A549 treated with Mapracorat at 1 μM for 4 hours (cell line): ENCODE results near the gene ERCC1. TPM values are rescaled to one million over a fixed set of nuclear protein-coding genes. Genes with fewer than 3 reads are reported as not detected.

Experiments used
- total RNA-seq: library from RNA; stranded (reverse); fragments of 200-300 nt; extraction: Qiagen RNA extraction; gene quantifications from 5 replicates; pipeline ENCODE4 v1.2.3, GENCODE V29; 2022

ERCC1 gene
- 146 to 172 TPM (median 160 TPM) in 5 replicates for total RNA-seq

GRCh38 chr19:45423589-45424190 is at the start of gene ERCC1:
ERCC1 (minus strand) TSS chr19:45423917; CDS start chr19:45423374, 543 bp downstream.

DNA sequence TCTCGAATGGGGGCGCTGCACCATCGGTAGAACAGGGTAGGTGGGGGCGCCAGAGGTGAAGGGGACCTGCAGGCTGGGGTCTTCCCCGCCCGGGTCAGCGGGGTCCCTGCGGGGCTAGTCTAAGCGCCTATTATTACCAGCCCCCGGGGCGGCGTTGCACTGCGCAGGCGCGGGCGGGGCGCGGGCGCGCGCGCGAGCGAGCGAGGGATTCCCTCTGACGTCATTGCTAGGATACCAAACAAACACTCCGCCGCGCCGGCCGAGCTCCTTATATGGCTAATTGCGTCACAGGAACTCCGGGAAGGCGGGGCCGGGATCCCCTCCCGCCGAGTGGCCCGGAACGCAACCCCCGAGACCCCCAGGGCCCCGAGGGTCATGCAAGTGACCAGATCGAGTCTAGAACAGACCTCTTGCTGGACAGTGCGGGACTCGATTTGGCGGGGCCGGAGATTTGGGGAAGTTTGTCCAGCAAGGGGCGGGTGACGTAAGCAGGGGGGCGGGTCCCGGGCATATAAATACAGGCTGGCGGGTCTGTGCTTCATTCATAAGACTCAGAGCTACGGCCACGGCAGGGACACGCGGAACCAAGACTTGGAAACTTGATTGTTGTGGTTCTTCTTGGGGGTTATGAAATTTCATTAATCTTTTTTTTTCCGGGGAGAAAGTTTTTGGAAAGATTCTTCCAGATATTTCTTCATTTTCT is 43.9 kb upstream of the ERCC1 start, which contains the start of gene FOSB:
TSS of gene FOSB (plus strand) at position 541 of the 703 bp plus-strand sequence. CDS start 591 bp downstream, outside the sequence.

GRCh38 chr19:45406226-45407090 is 17.3 kb downstream of the ERCC1 start, which contains the start of gene POLR1G:
POLR1G (plus strand) TSS chr19:45406644; CDS start chr19:45406697, 53 bp downstream.

GRCh38 chr19:45404557-45405434 is 18.9 kb downstream of the ERCC1 start, which contains the start of gene PPP1R13L:
PPP1R13L (minus strand) TSS chr19:45405069; CDS start chr19:45398318, 6,751 bp downstream.

GRCh38 chr19:45370410-45371204 is 53.1 kb downstream of the ERCC1 start, which contains the start of gene ERCC2:
ERCC2 (minus strand) TSS chr19:45370573; CDS start chr19:45370540, 33 bp downstream.

Other genes starting within 250 kb of the ERCC1 start
- gene TRAPPC6A, start 245.7 kb downstream of the ERCC1 start, total RNA-seq = 35.3 to 49.4 TPM (median 42.2 TPM) in 5 replicates
- gene BLOC1S3, start 245.1 kb downstream of the ERCC1 start, total RNA-seq = 20.2 to 27.5 TPM (median 25.3 TPM) in 5 replicates
- gene EXOC3L2, start 178.5 kb downstream of the ERCC1 start, total RNA-seq = 1.5 to 1.8 TPM (median 1.6 TPM) in 5 replicates
- 5.9 to 10.0 TPM (median 8.0 TPM) in 5 replicates for gene MARK4, start 172.6 kb downstream of the ERCC1 start, total RNA-seq
- not detected in 5 replicates for gene CKM, start 101.0 kb downstream of the ERCC1 start, total RNA-seq
- gene KLC3, start 83.2 kb downstream of the ERCC1 start, total RNA-seq = 0.91 to 1.4 TPM (median 1.1 TPM) in 5 replicates
- 11.7 to 13.6 TPM (median 12.9 TPM) in 5 replicates for gene ERCC2, start 53.3 kb downstream of the ERCC1 start, total RNA-seq
- gene PPP1R13L, start 18.8 kb downstream of the ERCC1 start, total RNA-seq = 32.7 to 42.5 TPM (median 39.9 TPM) in 5 replicates
- 43.6 to 52.2 TPM (median 46.4 TPM) in 5 replicates for gene POLR1G, start 17.3 kb downstream of the ERCC1 start, total RNA-seq
- gene FOSB, start 44.1 kb upstream of the ERCC1 start, total RNA-seq = 12.2 to 18.7 TPM (median 15.8 TPM) in 5 replicates
- gene RTN2, start 73.1 kb upstream of the ERCC1 start, total RNA-seq = 11.5 to 16.1 TPM (median 12.5 TPM) in 5 replicates
- gene PPM1N, start 74.5 kb upstream of the ERCC1 start, total RNA-seq = 7.1 to 10.4 TPM (median 8.1 TPM) in 5 replicates
- gene VASP, start 83.6 kb upstream of the ERCC1 start, total RNA-seq = 180 to 230 TPM (median 218 TPM) in 5 replicates
- gene OPA3, start 160.9 kb upstream of the ERCC1 start, total RNA-seq = 11.8 to 20.0 TPM (median 17.5 TPM) in 5 replicates
- 0.19 to 0.79 TPM (median 0.39 TPM) in 5 replicates for gene GPR4, start 178.3 kb upstream of the ERCC1 start, total RNA-seq
- gene EML2, start 215.5 kb upstream of the ERCC1 start, total RNA-seq = 18.4 to 27.7 TPM (median 24.5 TPM) in 5 replicates
- gene GIPR, start 244.3 kb upstream of the ERCC1 start, total RNA-seq = 2.0 to 5.1 TPM (median 3.5 TPM) in 5 replicates